Measurements from ENCODE around the gene MRPL54. TPM values are rescaled to one million over a fixed set of nuclear protein-coding genes. Genes with fewer than 3 reads are reported as not detected.

Gene MRPL54
- total and polyA plus RNA-seq, 2 experiments from 2014 or later, result 42.2 to 86.8 TPM

DNA sequence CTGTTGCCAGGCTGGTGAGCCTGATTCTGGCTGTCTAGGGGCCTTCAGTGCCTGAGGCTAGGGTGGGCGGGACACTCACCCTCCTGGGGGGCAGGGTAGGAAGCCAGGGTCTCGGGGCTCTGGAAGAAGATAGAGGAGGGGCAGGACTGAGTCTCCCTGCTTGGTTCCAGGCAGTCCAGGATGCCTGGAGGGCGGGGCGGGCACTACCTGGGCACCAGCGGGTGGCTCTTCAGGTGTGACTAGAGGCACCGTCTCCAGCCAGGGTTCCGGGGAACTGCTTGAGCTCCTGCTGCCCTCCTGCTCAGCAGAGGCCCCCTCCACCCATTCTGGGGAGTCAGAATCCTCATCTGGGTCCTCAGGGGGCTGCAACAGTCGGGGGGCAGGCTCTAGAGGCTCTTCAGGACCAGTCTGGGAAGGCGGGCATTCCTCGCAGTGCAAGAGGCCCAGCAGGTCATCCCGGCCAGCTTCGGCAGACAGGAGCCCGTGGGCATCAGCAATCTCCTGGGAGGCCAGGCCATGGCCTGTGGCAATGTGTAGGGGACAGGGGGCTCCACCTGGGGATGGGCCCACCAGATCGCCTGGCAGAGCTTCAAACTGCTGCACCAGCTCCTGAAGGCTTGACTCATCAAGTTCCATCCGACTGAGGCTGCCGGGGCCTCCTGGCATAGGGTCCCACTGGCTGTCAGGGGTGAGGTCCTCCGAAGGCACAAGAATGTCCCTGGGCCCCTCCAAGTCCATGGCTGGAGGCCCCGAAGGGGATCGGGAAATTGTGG is 2.8 kb upstream of the MRPL54 start:
- H3K27me3 ChIP-seq, result no peaks in the 10 kb centered on the region
- no peaks in the 10 kb centered on the region for H3K36me3 ChIP-seq (replicated peaks; ENCODE audit: insufficient read depth, low read depth)
- no peak overlapping the region for H3K27ac ChIP-seq
- peaks cover 3% of the 10 kb centered on the region for H3K4me1 ChIP-seq (ENCODE audit: insufficient read depth)
- TF ChIP-seq, protein P1, sequence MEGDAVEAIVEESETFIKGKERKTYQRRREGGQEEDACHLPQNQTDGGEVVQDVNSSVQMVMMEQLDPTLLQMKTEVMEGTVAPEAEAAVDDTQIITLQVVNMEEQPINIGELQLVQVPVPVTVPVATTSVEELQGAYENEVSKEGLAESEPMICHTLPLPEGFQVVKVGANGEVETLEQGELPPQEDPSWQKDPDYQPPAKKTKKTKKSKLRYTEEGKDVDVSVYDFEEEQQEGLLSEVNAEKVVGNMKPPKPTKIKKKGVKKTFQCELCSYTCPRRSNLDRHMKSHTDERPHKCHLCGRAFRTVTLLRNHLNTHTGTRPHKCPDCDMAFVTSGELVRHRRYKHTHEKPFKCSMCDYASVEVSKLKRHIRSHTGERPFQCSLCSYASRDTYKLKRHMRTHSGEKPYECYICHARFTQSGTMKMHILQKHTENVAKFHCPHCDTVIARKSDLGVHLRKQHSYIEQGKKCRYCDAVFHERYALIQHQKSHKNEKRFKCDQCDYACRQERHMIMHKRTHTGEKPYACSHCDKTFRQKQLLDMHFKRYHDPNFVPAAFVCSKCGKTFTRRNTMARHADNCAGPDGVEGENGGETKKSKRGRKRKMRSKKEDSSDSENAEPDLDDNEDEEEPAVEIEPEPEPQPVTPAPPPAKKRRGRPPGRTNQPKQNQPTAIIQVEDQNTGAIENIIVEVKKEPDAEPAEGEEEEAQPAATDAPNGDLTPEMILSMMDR (IDR thresholded peaks at IDR 0.05; ENCODE audit: poor library complexity), result no peak
- no peak for TF ChIP-seq EZH2phosphoT487 (IDR thresholded peaks at IDR 0.05; ENCODE audit: low read depth, severe bottlenecking, unreplicated experiment)
- no peak for TF ChIP-seq EZH2 (IDR thresholded peaks at IDR 0.05; ENCODE audit: borderline replicate concordance)
- DNase-seq (ENCODE audit: low spot score), result no peak
- no peaks in the 10 kb centered on the region for H4K20me1 ChIP-seq (ENCODE audit: insufficient read depth, poor library complexity, severe bottlenecking)
- peaks cover 27% of the 10 kb centered on the region for H3K79me2 ChIP-seq
- H2AFZ ChIP-seq, result no peak overlapping the region
- H3K9me3 ChIP-seq (ENCODE audit: low read depth), result no peaks in the 10 kb centered on the region
- H3K9me2 ChIP-seq (replicated peaks; ENCODE audit: insufficient read depth), result no peaks in the 10 kb centered on the region
- 94% methylated on average over 18 of the region's 19 CpGs for WGBS (ENCODE audit: low lambda C conversion rate, missing lambda C conversion rate)
- peak overlapping the region; percentile 94 for H3K4me2 ChIP-seq
- H3K4me3 ChIP-seq, result no peak overlapping the region

DNA sequence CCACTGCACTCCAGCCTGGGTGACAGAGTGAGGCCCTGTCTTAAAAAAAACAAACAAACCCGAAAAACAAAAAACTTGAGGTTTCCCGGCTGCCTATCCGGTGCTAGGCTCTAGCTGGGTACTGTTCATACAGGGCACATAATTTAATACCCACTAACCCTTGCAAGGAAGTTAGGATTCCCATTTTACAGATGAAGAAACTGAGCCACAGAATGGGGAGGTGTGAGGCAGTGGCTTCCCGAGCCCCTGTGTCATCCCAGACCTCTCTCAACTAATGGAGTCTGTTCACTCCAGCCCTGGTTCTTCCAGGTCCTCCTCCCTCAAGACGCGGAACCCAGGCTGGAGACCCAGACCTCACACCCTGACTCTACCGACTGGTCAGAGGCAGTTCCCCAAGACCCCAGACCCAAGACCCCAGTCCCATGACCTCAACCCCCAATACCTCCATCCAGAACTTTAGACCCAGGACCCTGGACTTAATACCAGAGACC is 1.6 kb upstream of the MRPL54 start:
- Histone ChIP-seq H3K4me2 (peak overlapping the region; percentile 94), H3K27ac (peak overlapping the region; percentile 75), H2AFZ (peak overlapping the region; percentile 98)

DNA sequence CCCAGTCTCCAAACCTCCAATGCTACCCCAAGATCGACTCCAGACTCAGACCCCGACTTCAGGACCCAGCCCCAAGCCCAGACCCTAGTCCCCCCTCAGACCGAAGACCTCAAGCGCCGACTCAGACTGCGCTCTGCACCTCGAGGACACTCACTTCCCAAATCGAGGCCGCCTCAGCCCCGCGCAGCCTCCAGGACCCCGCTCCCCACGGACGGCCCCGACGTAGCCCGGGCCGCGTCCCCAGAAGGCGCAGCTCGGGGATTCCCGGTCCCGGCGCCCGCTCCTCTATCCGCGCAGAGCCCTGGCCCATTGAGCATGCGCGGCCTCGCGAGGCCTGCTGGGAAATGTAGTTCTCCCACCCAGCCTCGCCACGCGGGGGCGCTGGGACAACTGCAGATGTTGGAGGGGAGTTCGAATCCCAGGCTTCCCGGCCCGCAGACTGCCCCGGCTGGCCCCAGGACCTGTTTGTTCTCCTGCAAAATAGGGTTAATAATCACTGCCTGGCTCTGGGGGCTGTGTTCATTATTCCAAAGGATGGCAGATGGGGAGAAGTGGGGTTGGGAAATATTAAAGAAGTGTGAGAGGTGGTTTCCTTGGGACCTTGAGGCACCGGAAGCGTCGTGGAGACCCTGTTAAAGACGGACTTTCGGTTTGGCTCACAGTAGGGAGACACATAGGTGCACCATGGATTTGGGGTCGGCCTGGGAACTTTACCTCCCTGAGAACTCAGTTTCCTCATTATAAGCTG is 926 bp upstream of the MRPL54 start, which contains the start of gene APBA3:
APBA3 (minus strand) TSS at position 311 of the 748 bp plus-strand sequence. CDS start 1,428 bp downstream, outside the sequence.
- 8% methylated on average over 45 of the region's 45 CpGs for WGBS (ENCODE audit: low lambda C conversion rate, missing lambda C conversion rate)
- Histone ChIP-seq H3K4me1 (ENCODE audit: insufficient read depth) (peaks cover 3% of the 10 kb centered on the region), H3K27ac (peak within 1 kb of the TSS; percentile 96), H3K4me3 (peak within 1 kb of the TSS; percentile 97), H3K9me2 (replicated peaks; ENCODE audit: insufficient read depth) (no peaks in the 10 kb centered on the region), H3K79me2 (peaks cover 27% of the 10 kb centered on the region), H4K20me1 (ENCODE audit: insufficient read depth, poor library complexity, severe bottlenecking) (no peaks in the 10 kb centered on the region), H3K27me3 (no peaks in the 10 kb centered on the region), H3K4me2 (peak within 1 kb of the TSS; percentile 94), H3K36me3 (replicated peaks; ENCODE audit: insufficient read depth, low read depth) (no peaks in the 10 kb centered on the region), H3K9me3 (ENCODE audit: low read depth) (no peaks in the 10 kb centered on the region), H2AFZ (peak within 1 kb of the TSS; percentile 98)
- TF ChIP-seq EZH2 (IDR thresholded peaks at IDR 0.05; ENCODE audit: borderline replicate concordance) (no peak), EZH2phosphoT487 (IDR thresholded peaks at IDR 0.05; ENCODE audit: low read depth, severe bottlenecking, unreplicated experiment) (no peak)
- TF ChIP-seq, protein P1 (IDR thresholded peaks at IDR 0.05; ENCODE audit: poor library complexity), result peak; percentile 66
- peak; percentile 96 for DNase-seq (ENCODE audit: low spot score)

More for the DNA sequence above, 1.6 kb upstream of the MRPL54 start:
- H3K79me2 ChIP-seq, result peaks cover 27% of the 10 kb centered on the region
- WGBS (ENCODE audit: low lambda C conversion rate, missing lambda C conversion rate), result 49% methylated on average over 7 of the region's 7 CpGs
- no peaks in the 10 kb centered on the region for H3K9me3 ChIP-seq (ENCODE audit: low read depth)
- no peaks in the 10 kb centered on the region for H3K27me3 ChIP-seq
- H3K4me1 ChIP-seq (ENCODE audit: insufficient read depth), result peaks cover 3% of the 10 kb centered on the region
- H3K36me3 ChIP-seq (replicated peaks; ENCODE audit: insufficient read depth, low read depth), result no peaks in the 10 kb centered on the region
- no peak for DNase-seq (ENCODE audit: low spot score)
- TF ChIP-seq EZH2 (IDR thresholded peaks at IDR 0.05; ENCODE audit: borderline replicate concordance) (no peak), EZH2phosphoT487 (IDR thresholded peaks at IDR 0.05; ENCODE audit: low read depth, severe bottlenecking, unreplicated experiment) (no peak)
- TF ChIP-seq, protein P1 (IDR thresholded peaks at IDR 0.05; ENCODE audit: poor library complexity), result no peak
- H4K20me1 ChIP-seq (ENCODE audit: insufficient read depth, poor library complexity, severe bottlenecking), result no peaks in the 10 kb centered on the region
- H3K4me3 ChIP-seq, result peak overlapping the region; percentile 97
- H3K9me2 ChIP-seq (replicated peaks; ENCODE audit: insufficient read depth), result no peaks in the 10 kb centered on the region

All from hepatocyte (in vitro differentiated cells).